ENCODE measurements around the gene CAV3. TPM values are rescaled to one million over a fixed set of nuclear protein-coding genes. Genes with fewer than 3 reads are reported as not detected.

Gene CAV3
- total and polyA plus RNA-seq, 2 donors from 2014 or later = not detected

- no peak for FAIRE-seq
- intact Hi-C loops (cut with DNase I) = no loop called here
- no peak overlapping the region for H3K4me3 ChIP-seq (ENCODE audit: low read length in 3 of 3)
These were observed 51.3 kb downstream of the CAV3 start for GRCh38 chr3:8784676-8785435.

GRCh38 chr3:8790529-8790928 lies 56.9 kb downstream of the CAV3 start:
- FAIRE-seq = no peak
- H3K36me3 ChIP-seq (ENCODE audit: control insufficient read depth in 2 of 3, insufficient read depth in 3 of 3, low read length in 3 of 3) = no peaks in the 10 kb centered on the region
- intact Hi-C loops (cut with DNase I) = no loop called here

More at GRCh38 chr3:8784676-8785435, 51.3 kb downstream of the CAV3 start:
- H3K4me1 ChIP-seq (ENCODE audit: control insufficient read depth in 2 of 3, insufficient read depth in 2 of 3, low read depth in 1 of 3, low read length in 3 of 3) = no peaks in the 10 kb centered on the region
- no peak for TF ChIP-seq CTCF (IDR thresholded peaks at IDR 0.05; ENCODE audit: borderline replicate concordance, extremely low read depth, insufficient read depth)
- H3K27ac ChIP-seq (ENCODE audit: low read depth in 2 of 2, low read length in 2 of 2) = no peak overlapping the region
- H3K27me3 ChIP-seq (ENCODE audit: control insufficient read depth, insufficient read depth, low read length) = no peaks in the 10 kb centered on the region
- no peak for DNase-seq
- H3K36me3 ChIP-seq (ENCODE audit: control insufficient read depth in 2 of 3, insufficient read depth in 3 of 3, low read length in 3 of 3) = no peaks in the 10 kb centered on the region
- peaks cover 0 to 4% (median 0%) of the 10 kb centered on the region in 3 donors for H3K9me3 ChIP-seq (ENCODE audit: control insufficient read depth in 2 of 3, insufficient read depth in 1 of 3, low read length in 3 of 3)
- H3K9ac ChIP-seq (ENCODE audit: low read length in 3 of 3) = no peak overlapping the region

GRCh38 chr3:8793242-8793641 lies 59.6 kb downstream of the CAV3 start:
- peak in 1 of 5 donors; percentile 41 for DNase-seq
- intact Hi-C loops (cut with DNase I) = no loop called here
- no peak overlapping the region for H3K4me3 ChIP-seq (ENCODE audit: low read length in 3 of 3)
- no peak for FAIRE-seq
- H3K9ac ChIP-seq (ENCODE audit: low read length in 3 of 3) = no peak overlapping the region
- H3K36me3 ChIP-seq (ENCODE audit: control insufficient read depth in 2 of 3, insufficient read depth in 3 of 3, low read length in 3 of 3) = no peaks in the 10 kb centered on the region
- no peak for TF ChIP-seq CTCF (IDR thresholded peaks at IDR 0.05; ENCODE audit: borderline replicate concordance, extremely low read depth, insufficient read depth)
- no peaks in the 10 kb centered on the region for H3K4me1 ChIP-seq (ENCODE audit: control insufficient read depth in 2 of 3, insufficient read depth in 2 of 3, low read depth in 1 of 3, low read length in 3 of 3)
- H3K27ac ChIP-seq (ENCODE audit: low read depth in 2 of 2, low read length in 2 of 2) = no peak overlapping the region
- peaks cover 0 to 4% (median 0%) of the 10 kb centered on the region in 3 donors for H3K9me3 ChIP-seq (ENCODE audit: control insufficient read depth in 2 of 3, insufficient read depth in 1 of 3, low read length in 3 of 3)
- no peaks in the 10 kb centered on the region for H3K27me3 ChIP-seq (ENCODE audit: control insufficient read depth, insufficient read depth, low read length)

More at GRCh38 chr3:8790529-8790928, 56.9 kb downstream of the CAV3 start:
- DNase-seq = no peak
- no peak overlapping the region for H3K9ac ChIP-seq (ENCODE audit: low read length in 3 of 3)
- H3K27ac ChIP-seq (ENCODE audit: low read depth in 2 of 2, low read length in 2 of 2) = no peak overlapping the region
- no peak for TF ChIP-seq CTCF (IDR thresholded peaks at IDR 0.05; ENCODE audit: borderline replicate concordance, extremely low read depth, insufficient read depth)
- no peaks in the 10 kb centered on the region for H3K4me1 ChIP-seq (ENCODE audit: control insufficient read depth in 2 of 3, insufficient read depth in 2 of 3, low read depth in 1 of 3, low read length in 3 of 3)
- H3K9me3 ChIP-seq (ENCODE audit: control insufficient read depth in 2 of 3, insufficient read depth in 1 of 3, low read length in 3 of 3) = peaks cover 0 to 4% (median 0%) of the 10 kb centered on the region in 3 donors
- H3K27me3 ChIP-seq (ENCODE audit: control insufficient read depth, insufficient read depth, low read length) = no peaks in the 10 kb centered on the region
- no peak overlapping the region for H3K4me3 ChIP-seq (ENCODE audit: low read length in 3 of 3)

Data from kidney (tissue), 14 donors.